IMR-90 (cell line): Measurements from ENCODE around the gene LTF. TPM values are rescaled to one million over a fixed set of nuclear protein-coding genes. Genes with fewer than 3 reads are reported as not detected.

Experiments used
- ATAC-seq: fragments of 200-7000 bp; cut with Tn5 transposase; 2 replicates; pipeline ENCODE4 v1.9.1; 2020; ENCODE audit warnings: low read depth, mild to moderate bottlenecking, moderate library complexity
- BruUV-seq: library from RNA; stranded (reverse); fragments of 400-500 nt; replicated peaks from 2 replicates; lab custom pipeline; 2021; lab: Mats Ljungman, UMichigan
- CTCF ChIA-PET: fragments of 300-600 bp; formaldehyde crosslinking; extraction: SDS; loops from one replicate; lab custom pipeline; 2021; ENCODE audit warnings: antibody characterized with exemption; lab: Yijun Ruan, JAX
- POLR2A ChIA-PET: fragments of 300-600 bp; sonication (Branson Sonifier 250); formaldehyde crosslinking; loops from one replicate; lab custom pipeline; 2022; ENCODE audit warnings: antibody characterized with exemption; ENCODE audit not compliant: unreplicated experiment; lab: Charles Lee
- DNase-seq: peaks from one replicate; pipeline ENCODE4 v3.0.0; 2013
- H2AFZ ChIP-seq: replicated peaks from 2 replicates; pipeline ENCODE3; 2013; ENCODE audit warnings: low read length, mild to moderate bottlenecking; ENCODE audit not compliant: poor library complexity
- H2AK5ac ChIP-seq: 2 replicates; pipeline ENCODE4 v1.6.1; 2013; ENCODE audit warnings: low read depth, low read length, inconsistent platforms
- H2AK9ac ChIP-seq: replicated peaks from 2 replicates; pipeline ENCODE3; 2013; ENCODE audit warnings: mild to moderate bottlenecking, low read depth, low read length, moderate library complexity; ENCODE audit not compliant: poor library complexity
- H2BK120ac ChIP-seq: 2 replicates; pipeline ENCODE4 v1.6.1; 2013; ENCODE audit warnings: low read depth, low read length, inconsistent platforms
- H2BK15ac ChIP-seq: 3 replicates; pipeline ENCODE4 v1.6.1; 2013; ENCODE audit warnings: low read depth, low read length, inconsistent platforms
- H2BK20ac ChIP-seq: 2 replicates; pipeline ENCODE4 v1.6.1; 2013; ENCODE audit warnings: low read depth, mild to moderate bottlenecking, inconsistent platforms, low read length, moderate library complexity
- H2BK5ac ChIP-seq: 2 replicates; pipeline ENCODE4 v1.6.1; 2013; ENCODE audit warnings: mild to moderate bottlenecking, low read depth, low read length, inconsistent platforms; ENCODE audit not compliant: poor library complexity, severe bottlenecking
- H3K14ac ChIP-seq: replicated peaks from 2 replicates; pipeline ENCODE4 v1.6.1; 2013; ENCODE audit warnings: low read depth, low read length, inconsistent platforms
- H3K18ac ChIP-seq: 2 replicates; pipeline ENCODE4 v1.6.1; 2013; ENCODE audit warnings: low read depth, low read length, control low read depth
- H3K23ac ChIP-seq: 2 replicates; pipeline ENCODE4 v1.6.1; 2013; ENCODE audit warnings: low read depth, low read length, inconsistent platforms
- H3K27ac ChIP-seq: 2 replicates; pipeline ENCODE4 v1.5.1; 2013; ENCODE audit warnings: mild to moderate bottlenecking, control low read depth, low read length; ENCODE audit not compliant: insufficient read depth
- H3K27me3 ChIP-seq: 2 replicates; pipeline ENCODE4 v1.6.1; 2013; ENCODE audit warnings: low read length; ENCODE audit not compliant: control insufficient read depth, insufficient read depth
- H3K36me3 ChIP-seq: 2 replicates; pipeline ENCODE4 v1.6.1; 2013; ENCODE audit warnings: low read length, mixed read lengths; ENCODE audit not compliant: control insufficient read depth, insufficient read depth
- H3K4ac ChIP-seq: 2 replicates; pipeline ENCODE4 v1.6.1; 2013; ENCODE audit warnings: low read depth, low read length, inconsistent platforms
- H3K4me1 ChIP-seq: 2 replicates; pipeline ENCODE4 v1.6.1; 2013; ENCODE audit warnings: low read length, mixed read lengths; ENCODE audit not compliant: control insufficient read depth, insufficient read depth
- H3K4me2 ChIP-seq: 2 replicates; pipeline ENCODE4 v1.6.1; 2013; ENCODE audit warnings: low read depth, mild to moderate bottlenecking, control low read depth, low read length, moderate library complexity
- H3K4me3 ChIP-seq: 2 replicates; pipeline ENCODE4 v1.5.1; 2013; ENCODE audit warnings: low read depth, mild to moderate bottlenecking, control low read depth, low read length, moderate library complexity; ENCODE audit not compliant: insufficient read depth
- H3K56ac ChIP-seq: 2 replicates; pipeline ENCODE4 v1.6.1; 2013; ENCODE audit warnings: low read length, inconsistent platforms; ENCODE audit not compliant: insufficient read depth; ENCODE audit errors: extremely low read depth
- H3K79me1 ChIP-seq, 2 experiments: 2 replicates each; pipeline ENCODE4 v1.6.1; 2013; ENCODE audit warnings: low read length in 2 of 2, inconsistent platforms in 1 of 2, low read depth in 1 of 2
- H3K9ac ChIP-seq: 2 replicates; pipeline ENCODE4 v1.6.1; 2013; ENCODE audit warnings: low read depth, low read length, control low read depth
- H3K9me1 ChIP-seq: 2 replicates; pipeline ENCODE4 v1.6.1; 2013; ENCODE audit warnings: low read length, inconsistent platforms; ENCODE audit not compliant: insufficient read depth
- H3K9me3 ChIP-seq: 2 replicates; pipeline ENCODE4 v1.6.1; 2013; ENCODE audit warnings: low read length; ENCODE audit not compliant: control insufficient read depth, insufficient read depth
- H4K20me1 ChIP-seq: 2 replicates; pipeline ENCODE4 v1.6.1; 2013; ENCODE audit warnings: low read length, inconsistent platforms; ENCODE audit not compliant: insufficient read depth
- H4K5ac ChIP-seq: 2 replicates; pipeline ENCODE4 v1.6.1; 2013; ENCODE audit warnings: mild to moderate bottlenecking, low read depth, low read length, control low read depth
- H4K8ac ChIP-seq, 2 experiments: 2 replicates each; pipeline ENCODE4 v1.6.1; 2013; ENCODE audit warnings: low read depth in 2 of 2, low read length in 2 of 2, control low read depth in 1 of 2, inconsistent platforms in 1 of 2
- H4K91ac ChIP-seq: 2 replicates; pipeline ENCODE4 v1.6.1; 2013; ENCODE audit warnings: low read depth, low read length, inconsistent platforms; ENCODE audit not compliant: insufficient read depth
- BHLHE40 ChIP-seq: fragments of 150-350 bp; IDR thresholded peaks from 2 replicates; pipeline ENCODE4 v1.6.1; 2016; ENCODE audit warnings: mild to moderate bottlenecking, low read depth, low read length
- CEBPB ChIP-seq: IDR thresholded peaks from 2 replicates; pipeline ENCODE4 v1.6.1; 2012; ENCODE audit warnings: low read depth, low read length, improper control_type of control experiment
- CHD1 ChIP-seq: IDR thresholded peaks from 2 replicates; pipeline ENCODE4 v1.6.1; 2012; ENCODE audit warnings: low read depth, low read length, improper control_type of control experiment
- CTCF ChIP-seq: conservative IDR thresholded peaks from 2 replicates; pipeline ENCODE4 v1.5.1; 2012; ENCODE audit warnings: mild to moderate bottlenecking, low read depth, low read length, improper control_type of control experiment
- ELK1 ChIP-seq: fragments of 150-350 bp; IDR thresholded peaks from 2 replicates; pipeline ENCODE4 v1.6.1; 2016; ENCODE audit warnings: low read depth, mild to moderate bottlenecking, low read length, moderate library complexity, borderline replicate concordance
- FOS ChIP-seq: fragments of 150-350 bp; IDR thresholded peaks from 2 replicates; pipeline ENCODE4 v1.6.1; 2016; ENCODE audit warnings: low read depth, low read length
- MAFK ChIP-seq: IDR thresholded peaks from 2 replicates; pipeline ENCODE4 v1.6.1; 2012; ENCODE audit warnings: low read depth, low read length, improper control_type of control experiment
- MAZ ChIP-seq: IDR thresholded peaks from 2 replicates; pipeline ENCODE4 v1.6.1; 2012; ENCODE audit warnings: low read depth, mild to moderate bottlenecking, low read length, improper control_type of control experiment, moderate library complexity, borderline replicate concordance
- MXI1 ChIP-seq: IDR thresholded peaks from 2 replicates; pipeline ENCODE4 v1.6.1; 2012; ENCODE audit warnings: low read depth, mild to moderate bottlenecking, low read length, moderate library complexity, borderline replicate concordance
- NFE2L2 ChIP-seq: fragments of 150-350 bp; IDR thresholded peaks from 2 replicates; pipeline ENCODE4 v1.6.1; 2016; ENCODE audit warnings: low read depth, mild to moderate bottlenecking, low read length
- POLR2A ChIP-seq: IDR thresholded peaks from 2 replicates; pipeline ENCODE4 v1.6.1; 2012; ENCODE audit warnings: mild to moderate bottlenecking, low read depth, low read length
- RAD21 ChIP-seq: IDR thresholded peaks from 2 replicates; pipeline ENCODE4 v1.6.1; 2012; ENCODE audit warnings: low read length, improper control_type of control experiment
- RCOR1 ChIP-seq: IDR thresholded peaks from 2 replicates; pipeline ENCODE4 v1.6.1; 2012; ENCODE audit warnings: mild to moderate bottlenecking, low read length, improper control_type of control experiment; ENCODE audit not compliant: insufficient replicate concordance
- RFX5 ChIP-seq: IDR thresholded peaks from 2 replicates; pipeline ENCODE4 v1.8.0; 2012; ENCODE audit warnings: low read depth, mild to moderate bottlenecking, low read length, moderate library complexity
- SMC3 ChIP-seq: fragments of 150-350 bp; IDR thresholded peaks from 2 replicates; pipeline ENCODE4 v1.6.1; 2016; ENCODE audit warnings: low read depth, mild to moderate bottlenecking, antibody characterized with exemption, low read length, moderate library complexity
- USF2 ChIP-seq: fragments of 150-350 bp; IDR thresholded peaks from 2 replicates; pipeline ENCODE4 v1.6.1; 2017; ENCODE audit warnings: mild to moderate bottlenecking, antibody characterized with exemption, low read length, low read depth
- WGBS, 2 experiments: methylation state at CpG; one replicate each; pipeline versions ENCODE4 v1.1.5 to v1.1.7; 2013; ENCODE audit warnings: missing lambda C conversion rate in 2 of 2; ENCODE audit not compliant: insufficient read length in 1 of 2; ENCODE audit errors: extremely low coverage in 2 of 2; 5-methylcytosine and 5-hydroxymethylcytosine counted together
- dilution Hi-C: fragments of 300-500 bp; cut with HindIII; formaldehyde crosslinking; loops from one replicate; pipeline ENCODE4 v1.14.3; 2018; ENCODE audit warnings: low sequenced_read_pairs; ENCODE audit not compliant: unreplicated experiment
- in situ Hi-C: fragments of 300-500 bp; cut with MboI; formaldehyde crosslinking; loops from 3 replicates; pipeline ENCODE4 v1.14.3; 2019; ENCODE audit warnings: low sequenced_read_pairs, inconsistent platforms, mixed read lengths
- intact Hi-C: fragments of 100-400 bp; cut with micrococcal nuclease; formaldehyde crosslinking; loops from 2 replicates; pipeline ENCODE4 v1.10.0; 2022
- polyA plus RNA-seq, 3 experiments: library from polyadenylated mRNA; depleted of rRNA; stranded (reverse); fragments of >200 nt; gene quantifications; 2 replicates each; pipeline ENCODE4 v1.2.3, GENCODE V29; 2012; ENCODE audit warnings: low replicate concordance in 1 of 3
- total RNA-seq: library from RNA; depleted of rRNA; stranded (reverse); fragments of >200 nt; gene quantifications from 2 replicates; pipeline ENCODE4 v1.2.3, GENCODE V29; 2012

LTF gene
- total and polyA plus RNA-seq, 2 of the 4 experiments (the other 2 are of a cell fraction): not detected

GRCh38 chr3:46462511-46462910 is 2.2 kb downstream of the LTF start:
- no peak for DNase-seq
- Histone ChIP-seq H3K27ac (no peak overlapping the region), H2AK5ac (no peak overlapping the region), H3K56ac (no peak overlapping the region), H3K14ac (no peak overlapping the region), H2BK120ac (no peak overlapping the region), H3K4ac (no peak overlapping the region), H3K18ac (no peak overlapping the region; the same call in 1 of the 2 replicates), H3K4me1 (peaks cover 3% of the 10 kb centered on the region), H3K27me3 (peaks cover 53% of the 10 kb centered on the region), H3K9ac (no peak overlapping the region), H3K23ac (no peak overlapping the region), H2BK20ac (no peak overlapping the region), H4K5ac (no peak overlapping the region), H3K9me3 (0 out of 2 replicates have a peak, but pooled peaks cover 2% of the 10 kb centered on the region), H2BK5ac (no peak overlapping the region), H3K79me1 (no peaks in the 10 kb centered on the region), H3K4me2 (no peak overlapping the region), H4K8ac (no peak overlapping the region), H2AK9ac (no peak overlapping the region), H3K36me3 (no peaks in the 10 kb centered on the region), H4K91ac (0 out of 2 replicates have a peak overlapping the region, but pooled peaks have one; percentile 16), H2AFZ (no peak overlapping the region), H3K4me3 (no peak overlapping the region), H2BK15ac (0 out of 3 replicates have a peak overlapping the region, but pooled peaks have one; percentile 10), H4K20me1 (no peaks in the 10 kb centered on the region; the same call in 1 of the 2 replicates), H3K9me1 (no peaks in the 10 kb centered on the region; the same call in 1 of the 2 replicates)
- POLR2A ChIA-PET: no interaction called here
- ATAC-seq: peak; percentile 13; the same call in 1 of the 2 replicates
- intact Hi-C loops (no loop called here), dilution Hi-C loops (no loop called here), in situ Hi-C loops (no loop called here)
- WGBS, 2 experiments: 42% methylated on average over 2 of the region's 3 CpGs; no CpG with 5 or more reads in 1 of the 2 experiments
- CTCF ChIA-PET: interaction anchor here (0.6 to 1.8 kb wide), 2 partner anchors 12 to 200 kb away, joined by 3 to 7 read pairs; no protein-coding TSS in a partner anchor
- TF ChIP-seq MAZ: no peak
- TF ChIP-seq SMC3: no peak
- no peak for TF ChIP-seq BHLHE40
- no peak for TF ChIP-seq CEBPB
- no peak for TF ChIP-seq MXI1
- TF ChIP-seq RCOR1: no peak
- no peak for TF ChIP-seq CTCF
- TF ChIP-seq MAFK: no peak
- no peak for TF ChIP-seq FOS
- no peak for TF ChIP-seq NFE2L2
- no peak for TF ChIP-seq ELK1
- no peak for TF ChIP-seq RFX5
- no peak for TF ChIP-seq POLR2A
- TF ChIP-seq CHD1: no peak
- TF ChIP-seq RAD21: no peak
- TF ChIP-seq USF2: no peak
- no TSS peak for BruUV-seq
